Stomach (tissue), 9 donors: Measurements from ENCODE around the gene TTYH3. TPM values are rescaled to one million over a fixed set of nuclear protein-coding genes. Genes with fewer than 3 reads are reported as not detected.

Experiments used
- DNase-seq, 2 donors: peaks; one replicate each; pipeline versions ENCODE4 v3.0.0 to v3.0.0-alpha.2; 2013 to 2019
- H3K27ac ChIP-seq, 5 donors: fragments of 200-600 bp in 4 of 5; sonication (generic) in 4 of 5; one replicate each; pipeline ENCODE4 v1.5.1; 2013 to 2019; ENCODE audit warnings: mild to moderate bottlenecking in 1 of 5, moderate library complexity in 1 of 5
- H3K27me3 ChIP-seq, 3 donors: fragments of 200-600 bp; sonication (generic); one replicate each; pipeline ENCODE4 v1.5.1; 2017 to 2019; ENCODE audit warnings: mixed run types in 1 of 3
- H3K36me3 ChIP-seq, 4 donors: fragments of 200-600 bp; sonication (generic); 1 replicate in 3 of 4; 2 replicates in 1 of 4; pipeline ENCODE4 v1.5.1; 2016 to 2019
- H3K4me1 ChIP-seq, 4 donors: fragments of 200-600 bp; sonication (generic); one replicate each; pipeline ENCODE4 v1.5.1; 2016 to 2019
- H3K4me3 ChIP-seq, 4 donors: fragments of 200-600 bp; sonication (generic) in 3 of 4; one replicate each; pipeline ENCODE4 v1.5.1; 2016 to 2019; ENCODE audit warnings: mild to moderate bottlenecking in 1 of 4
- H3K9me3 ChIP-seq, 4 donors: fragments of 200-600 bp; sonication (generic); one replicate each; pipeline ENCODE4 v1.5.1; 2016 to 2019
- EP300 ChIP-seq: sonication (generic); formaldehyde crosslinking; IDR thresholded peaks from one replicate; pipeline ENCODE4 v1.6.1; 2017; ENCODE audit warnings: antibody characterized with exemption
- POLR2A ChIP-seq, 4 donors: fragments of 450-650 bp; IDR thresholded peaks; one replicate each; pipeline ENCODE4 v1.6.1; 2016; ENCODE audit warnings: antibody characterized with exemption in 4 of 4, control low read depth in 2 of 4, mild to moderate bottlenecking in 1 of 4, moderate library complexity in 1 of 4
- POLR2AphosphoS5 ChIP-seq, 3 donors: sonication (generic); formaldehyde crosslinking; IDR thresholded peaks; one replicate each; pipeline ENCODE4 v1.6.1; 2016; ENCODE audit warnings: antibody characterized with exemption in 3 of 3
- WGBS, 5 donors: extraction: QIAGEN DNeasy Blood & Tissue Kit in 3 of 5; methylation state at CpG; one replicate each; pipeline versions ENCODE4 v1.1.5 to v1.1.7; 2013 to 2018; 5-methylcytosine and 5-hydroxymethylcytosine counted together
- intact Hi-C: fragments of 100-400 bp; cut with DNase I; formaldehyde crosslinking; loops from one replicate; pipeline ENCODE4 v1.15.1; 2023; ENCODE audit warnings: low total_unique reads
- polyA plus RNA-seq, 3 donors: library from polyadenylated mRNA; stranded (reverse); fragments of 200-250 nt; gene quantifications; one replicate each; pipeline ENCODE4 v1.2.3, GENCODE V29; 2013
- total RNA-seq, 5 donors: library from RNA; depleted of rRNA; stranded (reverse); fragments of >200 nt; gene quantifications; one replicate each; pipeline versions ENCODE4 v1.1.0 to v1.2.3, GENCODE V29; 2014 to 2016
- TF ChIP-seq, protein P1 (sequence below), 7 experiments: fragments of 450-650 bp in 4 of 7; fragments of 200-600 bp in 3 of 7; sonication (generic) in 3 of 7; IDR thresholded peaks; one replicate each; pipeline ENCODE4 v1.5.1; 2016 to 2019; ENCODE audit warnings: antibody characterized with exemption in 7 of 7, control low read depth in 2 of 7, mild to moderate bottlenecking in 1 of 7
- donor health status: healthy with polysubstance abuse.
- donor health status: Bipolar disorder and iron deficiency.
- donor health status: healthy.

Gene TTYH3
- total and polyA plus RNA-seq, 8 donors: 4.1 to 79.1 (median 16.2) TPM

DNA sequence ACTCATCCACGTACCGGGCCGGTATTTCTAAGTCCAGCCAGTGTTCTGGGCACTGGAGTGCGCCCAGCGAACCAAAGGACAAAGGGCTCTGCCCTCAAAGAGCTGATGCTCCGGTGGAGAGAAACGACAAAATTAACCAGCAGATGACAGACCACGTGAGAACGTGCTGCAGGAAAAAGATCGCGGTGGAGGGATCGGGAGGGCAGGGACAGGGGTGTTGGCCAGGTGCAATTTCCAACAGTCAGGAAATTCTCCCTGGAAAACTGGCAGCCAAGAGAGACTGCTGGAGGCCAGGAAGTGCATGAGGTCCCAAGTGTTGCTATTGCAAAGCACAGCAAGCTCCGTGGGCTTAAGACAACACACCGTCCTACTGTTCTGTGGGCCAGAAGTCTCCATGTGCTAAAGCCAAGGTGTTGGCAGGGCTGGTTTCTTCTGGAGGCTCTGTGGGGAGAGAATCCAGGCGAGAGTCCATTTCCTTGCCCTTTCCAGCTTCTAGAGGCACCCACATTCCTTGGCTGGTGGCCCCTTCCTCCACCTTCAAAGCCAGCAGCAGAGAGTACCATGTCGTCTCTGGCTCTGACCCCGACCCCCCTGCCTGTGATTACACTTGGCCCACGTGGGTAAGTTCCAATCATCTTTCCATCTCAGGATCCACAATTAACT lies 34.9 kb downstream of the TTYH3 start:
- H3K36me3 ChIP-seq: peaks cover 0 to 9% (median 6%) of the 10 kb centered on the region in 4 donors
- peaks cover 14 to 34% (median 22%) of the 10 kb centered on the region in 4 donors for H3K4me1 ChIP-seq
- 67 to 75% (median 71%) methylated on average over 16 to 18 of the region's 18 CpGs for WGBS, 5 donors
- H3K27ac ChIP-seq: no peak overlapping the region
- intact Hi-C loops: no loop called here
- H3K9me3 ChIP-seq: peaks cover 0 to 7% (median 3%) of the 10 kb centered on the region in 4 donors
- H3K4me3 ChIP-seq: no peak overlapping the region
- no peak for TF ChIP-seq POLR2AphosphoS5 (IDR thresholded peaks at IDR 0.05)
- TF ChIP-seq EP300: no peak
- TF ChIP-seq, protein P1, sequence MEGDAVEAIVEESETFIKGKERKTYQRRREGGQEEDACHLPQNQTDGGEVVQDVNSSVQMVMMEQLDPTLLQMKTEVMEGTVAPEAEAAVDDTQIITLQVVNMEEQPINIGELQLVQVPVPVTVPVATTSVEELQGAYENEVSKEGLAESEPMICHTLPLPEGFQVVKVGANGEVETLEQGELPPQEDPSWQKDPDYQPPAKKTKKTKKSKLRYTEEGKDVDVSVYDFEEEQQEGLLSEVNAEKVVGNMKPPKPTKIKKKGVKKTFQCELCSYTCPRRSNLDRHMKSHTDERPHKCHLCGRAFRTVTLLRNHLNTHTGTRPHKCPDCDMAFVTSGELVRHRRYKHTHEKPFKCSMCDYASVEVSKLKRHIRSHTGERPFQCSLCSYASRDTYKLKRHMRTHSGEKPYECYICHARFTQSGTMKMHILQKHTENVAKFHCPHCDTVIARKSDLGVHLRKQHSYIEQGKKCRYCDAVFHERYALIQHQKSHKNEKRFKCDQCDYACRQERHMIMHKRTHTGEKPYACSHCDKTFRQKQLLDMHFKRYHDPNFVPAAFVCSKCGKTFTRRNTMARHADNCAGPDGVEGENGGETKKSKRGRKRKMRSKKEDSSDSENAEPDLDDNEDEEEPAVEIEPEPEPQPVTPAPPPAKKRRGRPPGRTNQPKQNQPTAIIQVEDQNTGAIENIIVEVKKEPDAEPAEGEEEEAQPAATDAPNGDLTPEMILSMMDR (IDR thresholded peaks at IDR 0.05): no peak
- no peak for TF ChIP-seq POLR2A (IDR thresholded peaks at IDR 0.05)
- peak in 1 of 2 donors; percentile 22 for DNase-seq
- H3K27me3 ChIP-seq: peaks cover 0 to 29% (median 6%) of the 10 kb centered on the region in 3 donors

DNA sequence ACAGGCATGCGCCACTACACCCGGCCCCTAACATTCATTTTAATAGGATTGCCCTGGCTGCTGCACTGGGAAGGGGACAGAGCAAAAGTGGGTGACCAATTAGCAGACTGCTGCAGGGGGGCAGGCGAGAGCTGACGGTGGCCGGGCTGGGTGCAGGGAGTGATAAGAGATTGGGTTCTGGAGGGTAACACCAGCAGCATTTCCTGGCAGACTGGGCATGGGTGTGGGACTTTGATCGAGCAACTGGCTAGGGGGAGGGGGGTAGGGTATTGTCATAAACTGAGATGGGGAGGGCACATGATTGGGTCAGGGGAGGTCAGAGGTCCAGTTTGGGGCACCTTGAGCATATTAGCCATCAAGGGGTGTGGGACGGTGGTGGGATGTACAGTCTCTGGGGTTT lies 36.1 kb downstream of the TTYH3 start:
- intact Hi-C loops: no loop called here
- TF ChIP-seq EP300 (no peak), POLR2AphosphoS5 (IDR thresholded peaks at IDR 0.05) (no peak), POLR2A (IDR thresholded peaks at IDR 0.05) (no peak)
- TF ChIP-seq, protein P1 (IDR thresholded peaks at IDR 0.05): no peak
- Histone ChIP-seq H3K27me3 (peaks cover 0 to 29% (median 6%) of the 10 kb centered on the region in 3 donors), H3K9me3 (peaks cover 0 to 7% (median 3%) of the 10 kb centered on the region in 4 donors), H3K4me1 (peaks cover 12 to 27% (median 17%) of the 10 kb centered on the region in 4 donors), H3K4me3 (no peak overlapping the region), H3K27ac (no peak overlapping the region), H3K36me3 (no peaks in the 10 kb centered on the region)
- 36 to 68% (median 53%) methylated on average over 5 to 7 of the region's 7 CpGs for WGBS, 5 donors
- no peak for DNase-seq

DNA sequence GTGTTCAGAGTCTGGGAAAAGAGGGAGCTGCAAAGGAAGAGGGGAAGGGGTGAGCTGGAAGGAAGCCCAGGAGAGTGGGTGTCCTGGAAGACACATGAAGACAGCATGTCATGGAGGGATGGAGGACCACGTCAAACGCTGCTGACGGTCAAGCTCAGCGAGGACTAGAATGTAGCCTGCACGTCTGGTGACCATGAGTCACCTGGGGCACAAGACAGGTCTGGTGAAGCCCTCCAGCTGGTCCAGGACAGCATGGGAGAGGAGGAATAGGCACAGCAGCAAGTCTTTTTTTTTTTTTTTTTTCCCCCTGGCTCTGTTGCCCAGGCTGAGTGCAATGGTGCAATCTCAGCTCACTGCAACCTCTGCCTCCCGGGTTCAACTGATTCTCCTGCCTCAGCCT lies 36.6 kb downstream of the TTYH3 start:
- intact Hi-C loops: no loop called here
- peak in 1 of 2 donors; percentile 22 for DNase-seq
- Histone ChIP-seq H3K36me3 (no peaks in the 10 kb centered on the region), H3K27me3 (peaks cover 0 to 29% (median 6%) of the 10 kb centered on the region in 3 donors), H3K9me3 (peaks cover 0 to 7% (median 3%) of the 10 kb centered on the region in 4 donors), H3K27ac (no peak overlapping the region), H3K4me1 (peaks cover 7 to 21% (median 11%) of the 10 kb centered on the region in 4 donors), H3K4me3 (no peak overlapping the region)
- TF ChIP-seq POLR2AphosphoS5 (IDR thresholded peaks at IDR 0.05): no peak
- no peak for TF ChIP-seq EP300
- TF ChIP-seq, protein P1 (IDR thresholded peaks at IDR 0.05): no peak
- TF ChIP-seq POLR2A (IDR thresholded peaks at IDR 0.05): no peak
- WGBS, 5 donors: 55 to 65% (median 58%) methylated on average over 6 of the region's 6 CpGs

DNA sequence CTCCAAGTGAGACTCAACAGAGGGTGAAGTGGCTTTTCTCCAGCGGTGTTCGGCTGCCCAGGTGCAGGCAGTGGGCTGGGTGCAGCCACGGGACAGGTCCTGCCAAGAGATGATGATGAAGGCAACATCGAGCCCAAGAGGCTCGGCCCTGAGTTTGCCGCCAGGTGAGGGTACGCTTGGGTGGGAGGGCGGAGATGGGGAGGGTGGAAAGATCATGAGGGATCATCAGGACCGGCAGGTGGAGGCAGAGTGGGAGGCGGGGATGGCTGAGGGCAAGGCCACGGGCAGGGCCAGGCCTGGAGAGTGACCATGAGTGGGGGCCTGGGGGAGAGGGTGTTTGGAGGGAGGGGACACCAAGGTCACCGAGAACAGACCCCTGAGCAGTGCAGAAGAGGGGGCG lies 38.4 kb downstream of the TTYH3 start:
- no peak overlapping the region for H3K4me3 ChIP-seq
- no peak overlapping the region for H3K27ac ChIP-seq
- no peak for DNase-seq
- H3K27me3 ChIP-seq: peaks cover 0 to 29% (median 6%) of the 10 kb centered on the region in 3 donors
- no peaks in the 10 kb centered on the region for H3K36me3 ChIP-seq
- 68 to 89% (median 77%) methylated on average over 13 of the region's 13 CpGs for WGBS, 5 donors
- intact Hi-C loops: no loop called here
- peaks cover 0 to 13% (median 4%) of the 10 kb centered on the region in 4 donors for H3K9me3 ChIP-seq
- peaks cover 4 to 7% (median 5%) of the 10 kb centered on the region in 4 donors for H3K4me1 ChIP-seq
- TF ChIP-seq POLR2AphosphoS5 (IDR thresholded peaks at IDR 0.05): no peak
